Measurements from ENCODE around the gene ALX3. TPM values are rescaled to one million over a fixed set of nuclear protein-coding genes. Genes with fewer than 3 reads are reported as not detected.

Gene ALX3
- total RNA-seq, 4 donors from 2014 or later = not detected

DNA sequence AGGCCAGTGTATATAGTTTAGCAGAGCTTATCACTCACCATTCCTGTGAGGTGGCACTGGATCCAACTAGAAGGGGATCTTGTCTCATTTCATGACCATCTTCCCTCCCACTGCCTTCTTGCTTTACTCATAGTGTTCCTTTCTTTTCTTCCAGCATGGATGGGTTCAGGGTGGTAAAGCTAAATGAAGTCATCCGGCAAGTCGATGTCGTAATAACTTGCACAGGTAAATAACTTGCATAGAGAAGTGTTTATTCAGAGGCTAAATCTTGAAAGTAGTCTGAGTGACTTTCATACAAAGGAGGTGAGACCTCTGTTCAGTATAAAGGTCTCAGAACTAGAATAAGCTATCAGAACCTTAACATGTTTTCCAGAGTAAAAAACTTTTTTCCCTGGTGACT is 52.7 kb downstream of the ALX3 start:
- no peak for TF ChIP-seq POLR2A (IDR thresholded peaks at IDR 0.05)
- TF ChIP-seq, protein P1, sequence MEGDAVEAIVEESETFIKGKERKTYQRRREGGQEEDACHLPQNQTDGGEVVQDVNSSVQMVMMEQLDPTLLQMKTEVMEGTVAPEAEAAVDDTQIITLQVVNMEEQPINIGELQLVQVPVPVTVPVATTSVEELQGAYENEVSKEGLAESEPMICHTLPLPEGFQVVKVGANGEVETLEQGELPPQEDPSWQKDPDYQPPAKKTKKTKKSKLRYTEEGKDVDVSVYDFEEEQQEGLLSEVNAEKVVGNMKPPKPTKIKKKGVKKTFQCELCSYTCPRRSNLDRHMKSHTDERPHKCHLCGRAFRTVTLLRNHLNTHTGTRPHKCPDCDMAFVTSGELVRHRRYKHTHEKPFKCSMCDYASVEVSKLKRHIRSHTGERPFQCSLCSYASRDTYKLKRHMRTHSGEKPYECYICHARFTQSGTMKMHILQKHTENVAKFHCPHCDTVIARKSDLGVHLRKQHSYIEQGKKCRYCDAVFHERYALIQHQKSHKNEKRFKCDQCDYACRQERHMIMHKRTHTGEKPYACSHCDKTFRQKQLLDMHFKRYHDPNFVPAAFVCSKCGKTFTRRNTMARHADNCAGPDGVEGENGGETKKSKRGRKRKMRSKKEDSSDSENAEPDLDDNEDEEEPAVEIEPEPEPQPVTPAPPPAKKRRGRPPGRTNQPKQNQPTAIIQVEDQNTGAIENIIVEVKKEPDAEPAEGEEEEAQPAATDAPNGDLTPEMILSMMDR (IDR thresholded peaks at IDR 0.05) = no peak
- TF ChIP-seq EP300 (IDR thresholded peaks at IDR 0.05) = no peak
- 91 to 94% methylated on average over 3 of the region's 3 CpGs for whole genome bisulfite sequencing, 2 donors
- no peak for DNase-seq (ENCODE audit: low spot score in 2 of 2)
- Histone ChIP-seq H3K4me3 (no peak overlapping the region), H3K27me3 (no peaks in the 10 kb centered on the region), H3K27ac (no peak overlapping the region), H3K36me3 (peaks cover 0 to 100% (median 51%) of the 10 kb centered on the region in 3 donors), H3K4me1 (no peaks in the 10 kb centered on the region), H3K9me3 (no peaks in the 10 kb centered on the region)

DNA sequence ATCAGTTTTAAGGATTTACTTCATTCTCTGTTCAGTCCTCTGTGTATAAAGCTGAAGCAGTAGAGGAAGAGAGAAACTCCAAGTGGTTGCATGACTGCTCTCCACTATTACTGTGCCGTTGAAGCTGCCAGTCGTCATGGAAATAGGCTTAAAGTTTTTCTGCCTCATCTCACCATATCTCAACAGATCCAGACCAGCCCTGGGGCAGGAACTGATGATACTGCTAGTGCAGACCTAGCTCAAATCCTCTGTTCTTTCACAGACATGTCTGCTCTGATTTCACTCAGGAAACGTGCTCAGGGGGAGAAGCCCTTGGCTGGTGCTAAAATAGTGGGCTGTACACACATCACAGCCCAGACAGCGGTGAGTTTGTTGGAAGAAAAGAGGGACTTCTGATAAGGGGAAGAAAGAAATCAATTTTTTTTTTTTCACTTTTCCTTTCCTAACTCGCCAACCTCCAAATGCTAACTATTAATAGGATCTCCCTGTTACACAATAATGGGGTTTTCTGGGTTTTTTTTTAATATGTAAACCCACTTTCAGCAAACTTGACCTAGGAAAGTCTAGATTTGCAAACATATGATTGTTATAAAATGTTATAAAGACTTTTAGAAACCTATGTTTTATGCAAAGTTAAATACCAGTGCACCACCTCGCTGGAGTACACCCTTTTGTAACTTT is 58.2 kb downstream of the ALX3 start:
- Histone ChIP-seq H3K27me3 (no peaks in the 10 kb centered on the region), H3K4me1 (peaks cover 0 to 4% (median under 1%) of the 10 kb centered on the region in 4 donors), H3K27ac (peak overlapping the region in 3 of 4 donors; percentile 42 to 67 (median 47)), H3K9me3 (no peaks in the 10 kb centered on the region), H3K4me3 (no peak overlapping the region), H3K36me3 (peaks cover 0 to 82% (median 18%) of the 10 kb centered on the region in 3 donors)
- DNase-seq (ENCODE audit: low spot score in 2 of 2) = no peak
- TF ChIP-seq EP300 (IDR thresholded peaks at IDR 0.05) (no peak), POLR2A (IDR thresholded peaks at IDR 0.05) (no peak)
- TF ChIP-seq, protein P1 (IDR thresholded peaks at IDR 0.05) = no peak
- 83 to 85% methylated on average over 6 of the region's 6 CpGs for whole genome bisulfite sequencing, 2 donors

DNA sequence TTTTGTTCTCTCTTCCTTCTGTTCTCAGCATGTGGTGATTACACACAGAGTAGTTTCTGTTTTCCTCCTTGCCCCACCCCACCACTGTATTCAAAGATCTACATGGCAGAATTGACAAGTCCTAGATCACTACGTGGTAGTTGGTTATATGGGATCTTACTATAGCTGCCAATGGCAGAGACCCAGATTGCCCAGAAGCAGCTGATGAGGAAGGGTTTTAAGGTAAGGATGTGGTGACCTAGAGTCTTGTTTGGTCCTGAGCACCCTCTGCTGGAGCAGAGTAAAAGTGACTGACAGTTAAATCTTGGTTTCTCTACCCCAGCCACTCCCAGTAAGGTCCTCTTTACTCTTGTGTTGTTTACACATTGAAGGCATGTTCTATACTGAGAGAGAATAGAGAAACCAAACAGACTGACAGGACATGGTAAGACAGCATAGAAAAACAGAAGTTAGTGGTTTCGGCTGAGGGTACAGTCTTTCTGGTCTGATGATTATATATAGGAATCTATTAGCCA is 58.9 kb downstream of the ALX3 start:
- peaks cover 0 to 7% (median 2%) of the 10 kb centered on the region in 4 donors for H3K4me1 ChIP-seq
- WGBS, 2 donors = 43 to 45% methylated on average over 2 of the region's 2 CpGs
- no peaks in the 10 kb centered on the region for H3K27me3 ChIP-seq
- H3K9me3 ChIP-seq = no peaks in the 10 kb centered on the region
- no peak overlapping the region for H3K4me3 ChIP-seq
- DNase-seq (ENCODE audit: low spot score in 2 of 2) = no peak
- H3K36me3 ChIP-seq = peaks cover 0 to 76% (median 11%) of the 10 kb centered on the region in 3 donors
- TF ChIP-seq EP300 (IDR thresholded peaks at IDR 0.05) = no peak
- TF ChIP-seq POLR2A (IDR thresholded peaks at IDR 0.05) = no peak
- TF ChIP-seq, protein P1 (IDR thresholded peaks at IDR 0.05) = peak; percentile 26 to 46 (median 33)
- H3K27ac ChIP-seq = peak overlapping the region in 3 of 4 donors; percentile 42 to 67 (median 47)

Other genes with a start within 250 kb of the ALX3 start
- 100 to 1,000 TPM in 2 of 4 donors, 10 to 100 TPM in 2; 66.8 to 124 (median 90.8) TPM for gene CSF1, start 159.8 kb downstream of the ALX3 start, total RNA-seq
- 10 to 100 TPM; 45.4 to 76.3 (median 55.6) TPM for gene AHCYL1, start 85.9 kb downstream of the ALX3 start, total RNA-seq
- 10 to 100 TPM; 37.7 to 43.5 (median 39.7) TPM for gene STRIP1, start 36.0 kb downstream of the ALX3 start, total RNA-seq
- gene UBL4B, start 41.8 kb upstream of the ALX3 start, total RNA-seq = under 1 TPM in 1 of 4 donors, not detected in 3; 0.42 TPM
- gene SLC6A17, start 79.8 kb upstream of the ALX3 start, total RNA-seq = under 1 TPM in 2 of 4 donors, not detected in 2; under 0.01 to 0.22 TPM
- 1 to 10 TPM; 2.9 to 9.0 (median 6.1) TPM for gene KCNC4, start 139.6 kb upstream of the ALX3 start, total RNA-seq

All from tibial nerve (tissue), 4 donors.